HCT116 (cell line): ENCODE data around the gene SPRED2. TPM values are rescaled to one million over a fixed set of nuclear protein-coding genes. Genes with fewer than 3 reads are reported as not detected.

ENCODE experiments used
- ATAC-seq: fragments of 200-7000 bp; cut with Tn5 transposase; 2 replicates; pipeline ENCODE4 v1.9.1; 2020; ENCODE audit warnings: mild to moderate bottlenecking, moderate library complexity
- BruUV-seq: library from RNA; stranded (reverse); fragments of 400-500 nt; replicated peaks from 2 replicates; lab custom pipeline; 2021; lab: Mats Ljungman, UMichigan
- CTCF ChIA-PET: fragments of 300-600 bp; sonication (Branson Sonifier 250); formaldehyde crosslinking; loops from one replicate; lab custom pipeline; 2021; ENCODE audit warnings: antibody characterized with exemption; lab: Charles Lee
- POLR2A ChIA-PET: fragments of 300-600, 350-600 bp; sonication (Branson Sonifier 250); formaldehyde crosslinking; loops from one replicate; lab custom pipeline; 2021; ENCODE audit warnings: antibody characterized with exemption; lab: Charles Lee
- RAD21 ChIA-PET, 2 experiments: fragments of 300-600 bp; sonication (Branson Sonifier 250); formaldehyde crosslinking; loops; one replicate each; lab custom pipeline; 2023; ENCODE audit warnings: low total read pairs in 2 of 2; ENCODE audit not compliant: uncharacterized antibody in 2 of 2, unreplicated experiment in 2 of 2, low non-redundant PET in 1 of 2; lab: Charles Lee
- DNase-seq: peaks from one replicate; pipeline ENCODE4 v3.0.0-alpha.2; 2010; ENCODE audit warnings: low read depth, low spot score
- H2AFZ ChIP-seq: fragments of 200-600 bp; shearing (Covaris generic), sonication (generic); 2 replicates; pipeline ENCODE4 v1.6.1; 2017; ENCODE audit warnings: low read depth, mixed run types, mixed read lengths, antibody characterized with exemption, low read length; ENCODE audit not compliant: poor library complexity, severe bottlenecking
- H3K27ac ChIP-seq: 2 replicates; pipeline ENCODE4 v1.5.1; 2012; ENCODE audit warnings: low read depth, low read length
- H3K27me3 ChIP-seq: fragments of 200-600 bp; sonication (generic); 2 replicates; pipeline ENCODE4 v1.6.1; 2016; ENCODE audit warnings: mixed run types, low read length, mixed read lengths; ENCODE audit not compliant: insufficient read depth
- H3K36me3 ChIP-seq, 2 experiments: fragments of 200-500 bp in 1 of 2; fragments of 200-600 bp in 1 of 2; sonication (Bioruptor generic) in 1 of 2; sonication (generic) in 1 of 2; 2 replicates each; pipeline versions ENCODE4 v1.5.1 to v1.6.1; 2014 to 2016; ENCODE audit warnings: low read length in 2 of 2, inconsistent platforms in 1 of 2, mixed read lengths in 1 of 2, mixed run types in 1 of 2; ENCODE audit not compliant: insufficient read depth in 2 of 2, control insufficient read depth in 1 of 2
- H3K4me1 ChIP-seq, 2 experiments: fragments of 200-600 bp in 1 of 2; sonication (generic) in 1 of 2; 2 replicates each; pipeline versions ENCODE4 v1.5.1 to v1.6.1; 2012 to 2017; ENCODE audit warnings: low read length in 2 of 2, inconsistent platforms in 1 of 2, mild to moderate bottlenecking in 1 of 2, mixed read lengths in 1 of 2, mixed run types in 1 of 2, moderate library complexity in 1 of 2; ENCODE audit not compliant: insufficient read depth in 2 of 2, control insufficient read depth in 1 of 2
- H3K4me2 ChIP-seq: fragments of 200-600 bp; sonication (generic); 2 replicates; pipeline ENCODE4 v1.6.1; 2017; ENCODE audit warnings: mixed run types, low read length, mixed read lengths
- H3K4me3 ChIP-seq, 2 experiments: fragments of 200-600 bp in 1 of 2; sonication (generic) in 1 of 2; replicated peaks in 1 of 2; 2 replicates each; pipeline ENCODE4 v1.5.1; 2011 to 2016; ENCODE audit warnings: low read length in 2 of 2, control low read depth in 1 of 2, low read depth in 1 of 2, mild to moderate bottlenecking in 1 of 2, mixed read lengths in 1 of 2, mixed run types in 1 of 2
- H3K79me2 ChIP-seq: fragments of 200-600 bp; sonication (generic); 2 replicates; pipeline ENCODE4 v1.6.1; 2017; ENCODE audit warnings: mild to moderate bottlenecking, mixed run types, low read length, moderate library complexity, mixed read lengths; ENCODE audit not compliant: insufficient read depth
- H3K9ac ChIP-seq: fragments of 200-600 bp; sonication (generic); 2 replicates; pipeline ENCODE4 v1.6.1; 2016; ENCODE audit warnings: low read length, mixed read lengths
- H3K9me2 ChIP-seq: fragments of 200-600 bp; sonication (generic), shearing (Covaris generic); 2 replicates; pipeline ENCODE4 v1.6.1; 2017; ENCODE audit warnings: mixed run types, mild to moderate bottlenecking, moderate library complexity; ENCODE audit not compliant: insufficient read depth
- H3K9me3 ChIP-seq, 2 experiments: fragments of 200-500 bp in 1 of 2; fragments of 200-600 bp in 1 of 2; sonication (Bioruptor generic) in 1 of 2; sonication (generic) in 1 of 2; 2 replicates each; pipeline ENCODE4 v1.6.1; 2014 to 2017; ENCODE audit warnings: low read length in 2 of 2, mixed read lengths in 2 of 2, inconsistent platforms in 1 of 2, low read depth in 1 of 2, mild to moderate bottlenecking in 1 of 2, mixed run types in 1 of 2, moderate library complexity in 1 of 2; ENCODE audit not compliant: control insufficient read depth in 1 of 2, insufficient read depth in 1 of 2
- H4K20me1 ChIP-seq: fragments of 200-600 bp; sonication (generic), shearing (Covaris generic); 2 replicates; pipeline ENCODE4 v1.6.1; 2017; ENCODE audit warnings: mixed run types, mild to moderate bottlenecking, moderate library complexity; ENCODE audit not compliant: insufficient read depth
- CBX3 ChIP-seq: IDR thresholded peaks from 2 replicates; pipeline ENCODE4 v1.6.1; 2012; ENCODE audit warnings: low read depth
- CEBPB ChIP-seq: IDR thresholded peaks from 2 replicates; pipeline ENCODE4 v1.6.1; 2012; ENCODE audit warnings: low read depth
- CTCF ChIP-seq, 3 experiments: fragments of 200-600 bp in 1 of 3; sonication (generic) in 1 of 3; IDR thresholded peaks in 2 of 3; conservative IDR thresholded peaks in 1 of 3; 2 replicates each; pipeline ENCODE4 v1.5.1; 2012 to 2017; ENCODE audit warnings: low read depth in 2 of 3, low read length in 2 of 3, antibody characterized with exemption in 1 of 3, borderline replicate concordance in 1 of 3, control low read depth in 1 of 3, mild to moderate bottlenecking in 1 of 3, mixed read lengths in 1 of 3, mixed run types in 1 of 3, moderate library complexity in 1 of 3; ENCODE audit not compliant: insufficient read depth in 1 of 3
- EZH2 ChIP-seq: fragments of 200-600 bp; sonication (generic); IDR thresholded peaks from 2 replicates; pipeline ENCODE4 v1.6.1; 2017; ENCODE audit warnings: antibody characterized with exemption, mixed run types
- EZH2phosphoT487 ChIP-seq: fragments of 200-600 bp; IDR thresholded peaks from 2 replicates; pipeline ENCODE4 v1.6.1; 2018; ENCODE audit warnings: antibody characterized with exemption, borderline replicate concordance
- FOSL1 ChIP-seq: IDR thresholded peaks from 2 replicates; pipeline ENCODE4 v1.6.1; 2012; ENCODE audit warnings: low read depth
- JUND ChIP-seq: IDR thresholded peaks from 2 replicates; pipeline ENCODE4 v1.6.1; 2012
- MAX ChIP-seq: IDR thresholded peaks from 2 replicates; pipeline ENCODE4 v1.6.1; 2012
- POLR2A ChIP-seq: IDR thresholded peaks from 2 replicates; pipeline ENCODE4 v1.7.0; 2011; ENCODE audit warnings: borderline replicate concordance; ENCODE audit not compliant: insufficient read depth, insufficient read length; ENCODE audit errors: extremely low read depth
- RAD21 ChIP-seq: IDR thresholded peaks from 2 replicates; pipeline ENCODE4 v1.6.1; 2012; ENCODE audit warnings: low read depth, mild to moderate bottlenecking
- REST ChIP-seq: IDR thresholded peaks from 2 replicates; pipeline ENCODE4 v1.6.1; 2012; ENCODE audit warnings: low read depth
- SIN3A ChIP-seq: IDR thresholded peaks from 2 replicates; pipeline ENCODE4 v1.6.1; 2012; ENCODE audit warnings: low read depth
- SP1 ChIP-seq: IDR thresholded peaks from 2 replicates; pipeline ENCODE4 v1.6.1; 2012; ENCODE audit warnings: low read depth
- SRF ChIP-seq: IDR thresholded peaks from 2 replicates; pipeline ENCODE4 v1.6.1; 2012; ENCODE audit warnings: low read depth
- TCF7L2 ChIP-seq: IDR thresholded peaks from 2 replicates; pipeline ENCODE4 v1.7.0; 2011; ENCODE audit warnings: borderline replicate concordance, inconsistent platforms; ENCODE audit not compliant: insufficient read depth, insufficient read length; ENCODE audit errors: extremely low read depth
- ZNF274 ChIP-seq: fragments of 200-500 bp; sonication (Bioruptor generic); IDR thresholded peaks from 2 replicates; pipeline ENCODE4 v1.6.1; 2014; ENCODE audit warnings: mild to moderate bottlenecking, low read depth, low read length, inconsistent platforms
- intact Hi-C: fragments of 100-400 bp; cut with micrococcal nuclease; formaldehyde crosslinking; loops from 2 replicates; pipeline ENCODE4 v1.10.0; 2022
- total RNA-seq: library from RNA; stranded (reverse); gene quantifications from one replicate; pipeline ENCODE4 v1.2.1, GENCODE V29; 2021; ENCODE audit not compliant: unreplicated experiment

SPRED2 gene
- total RNA-seq, 1 experiment from 2014 or later: 62.6 TPM

- TF ChIP-seq CBX3: no peak
- TF ChIP-seq CTCF (IDR thresholded peaks at IDR 0.05 in 2 of 3, conservative IDR thresholded peaks at IDR 0.05 in 1 of 3; ENCODE audit: borderline replicate concordance in 1 of 3, insufficient read depth in 1 of 3, low read depth in 2 of 3, low read length in 2 of 3): no peak
- no peak for TF ChIP-seq REST
- TF ChIP-seq TCF7L2: no peak
- no peak for TF ChIP-seq EZH2phosphoT487
These were observed 163.4 kb downstream of the SPRED2 start (continued) for GRCh38 chr2:65268957-65269356.

DNA sequence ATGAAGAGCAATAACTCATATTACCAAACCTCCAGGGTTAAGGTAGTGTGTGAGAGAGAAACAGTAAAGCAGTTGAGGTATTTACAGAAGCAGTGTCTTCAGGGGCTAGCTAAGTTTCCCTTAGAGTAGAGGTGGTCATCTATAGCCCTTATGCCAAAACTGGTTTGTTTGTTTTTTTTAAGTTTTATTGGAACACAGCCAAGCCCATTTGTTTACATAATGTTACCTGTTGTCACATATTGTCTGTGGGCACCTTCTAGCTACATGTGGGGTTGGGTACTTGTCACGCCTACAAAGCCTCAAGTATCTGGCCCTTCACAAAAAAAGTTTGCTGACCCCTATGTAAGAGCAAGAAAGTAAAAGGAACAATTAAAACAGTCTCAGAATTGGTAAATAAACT lies 165.4 kb downstream of the SPRED2 start:
- POLR2A ChIA-PET: no interaction called here
- H3K9ac ChIP-seq: no peak overlapping the region
- no peaks in the 10 kb centered on the region for H3K27me3 ChIP-seq
- peaks cover 11 to 21% of the 10 kb centered on the region in 2 experiments; a peak in 3 of 4 replicates for H3K36me3 ChIP-seq
- H3K9me2 ChIP-seq: no peaks in the 10 kb centered on the region
- RAD21 ChIA-PET: no interaction called here
- DNase-seq (no peak), ATAC-seq (no peak)
- no peak overlapping the region for H3K4me2 ChIP-seq
- H3K27ac ChIP-seq: no peak overlapping the region
- intact Hi-C loops: loop anchor here (5.0 kb wide), 1 partner anchor 85 kb away; no protein-coding TSS in a partner anchor
- no peaks in the 10 kb centered on the region for H3K9me3 ChIP-seq
- no TSS peak for BruUV-seq
- CTCF ChIA-PET: interaction anchor here (1.0 kb wide), 1 partner anchor 286 kb away, joined by 3 read pairs; no protein-coding TSS in a partner anchor
- no peak overlapping the region for H2AFZ ChIP-seq
- peaks cover 6% of the 10 kb centered on the region; the same call in 1 of the 2 replicates for H3K79me2 ChIP-seq
- peaks cover 0 to 3% of the 10 kb centered on the region in 2 experiments; a peak in 1 of 4 replicates for H3K4me1 ChIP-seq
- no peaks in the 10 kb centered on the region for H4K20me1 ChIP-seq
- H3K4me3 ChIP-seq: no peak overlapping the region
- TF ChIP-seq SIN3A (no peak), CEBPB (no peak), CTCF (IDR thresholded peaks at IDR 0.05 in 2 of 3, conservative IDR thresholded peaks at IDR 0.05 in 1 of 3; ENCODE audit: borderline replicate concordance in 1 of 3, insufficient read depth in 1 of 3, low read depth in 2 of 3, low read length in 2 of 3) (no peak), ZNF274 (no peak), JUND (no peak), EZH2phosphoT487 (no peak), MAX (no peak), TCF7L2 (no peak), EZH2 (no peak), POLR2A (no peak), CBX3 (no peak), RAD21 (no peak), SP1 (no peak), SRF (no peak), FOSL1 (no peak)
